Measurements from ENCODE around the gene MAML1.
"Not testable (repeated sequence)": the region's sequence is repeated elsewhere in the genome, so short reads cannot be mapped to it uniquely, and the experiment has no call there.

The MAML1 gene

DNA sequence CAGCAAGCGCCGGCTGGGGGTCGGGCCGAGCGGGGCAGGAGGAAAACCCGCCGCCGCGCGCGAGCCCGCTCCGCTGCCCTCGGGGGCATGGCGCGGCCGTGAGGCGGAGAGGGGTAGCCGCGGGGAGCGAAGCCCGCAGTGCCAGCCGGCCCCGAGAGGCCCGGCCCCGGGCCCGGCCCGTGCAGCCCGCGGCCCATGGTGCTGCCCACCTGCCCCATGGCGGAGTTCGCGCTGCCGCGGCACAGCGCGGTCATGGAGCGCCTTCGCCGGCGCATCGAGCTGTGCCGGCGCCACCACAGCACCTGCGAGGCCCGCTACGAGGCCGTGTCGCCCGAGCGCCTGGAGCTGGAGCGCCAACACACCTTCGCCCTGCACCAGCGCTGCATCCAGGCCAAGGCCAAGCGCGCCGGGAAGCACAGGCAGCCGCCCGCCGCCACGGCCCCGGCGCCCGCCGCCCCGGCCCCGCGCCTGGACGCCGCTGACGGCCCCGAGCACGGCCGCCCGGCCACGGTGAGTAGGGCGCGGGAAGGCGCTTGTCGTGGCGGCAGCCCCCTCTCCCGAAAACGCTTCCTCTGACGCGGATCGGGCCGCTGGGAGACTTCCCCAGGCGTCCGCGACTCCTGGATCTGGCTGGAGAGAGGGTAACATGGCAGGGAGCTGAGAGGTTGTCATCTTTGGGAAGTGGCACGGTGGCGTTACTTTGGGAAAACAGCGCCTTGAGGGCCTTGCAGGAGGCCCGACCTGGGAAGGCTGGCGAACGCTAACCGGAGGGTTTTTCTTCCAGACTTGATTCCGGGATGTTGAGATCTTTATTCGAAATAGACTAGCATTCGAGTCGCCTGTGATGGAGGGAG is 523 bp downstream of the MAML1 start:
- peak; percentile 32 for DNase-seq (ENCODE audit: low read depth)

- DNase-seq (ENCODE audit: low read depth), result peak; percentile 19
Measured at GRCh38 chr5:179733772-179734126, 1.1 kb downstream of the MAML1 start.

DNA sequence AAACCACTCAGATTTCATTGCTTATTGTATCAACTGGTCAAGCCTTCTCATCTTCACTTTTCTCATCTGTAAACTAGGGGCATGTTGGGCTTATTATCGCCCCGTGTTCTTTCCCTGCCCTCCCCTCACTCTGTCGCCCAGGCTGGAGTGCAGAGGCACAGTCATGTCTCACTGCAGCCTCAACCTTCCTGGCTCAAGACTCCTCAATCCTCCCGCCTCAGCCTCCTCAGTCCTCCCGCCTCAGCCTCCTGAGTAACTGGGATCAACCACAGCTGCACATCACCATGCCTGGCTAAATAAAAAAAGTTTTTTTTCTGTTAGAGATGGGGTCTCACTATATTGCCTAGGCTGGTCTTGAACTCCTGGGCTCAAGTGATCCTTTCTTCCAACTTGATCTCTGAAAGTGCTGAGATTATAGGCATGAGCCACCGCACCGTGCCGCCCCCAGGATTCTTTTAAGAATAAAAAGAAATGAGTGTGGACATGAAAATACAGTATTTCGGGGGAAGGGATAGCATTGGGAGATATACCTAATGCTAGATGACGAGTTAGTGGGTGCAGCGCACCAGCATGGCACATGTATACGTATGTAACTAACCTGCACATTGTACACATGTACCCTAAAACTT is 2.0 kb downstream of the MAML1 start:
- DNase-seq (ENCODE audit: low read depth), result no peak

DNA sequence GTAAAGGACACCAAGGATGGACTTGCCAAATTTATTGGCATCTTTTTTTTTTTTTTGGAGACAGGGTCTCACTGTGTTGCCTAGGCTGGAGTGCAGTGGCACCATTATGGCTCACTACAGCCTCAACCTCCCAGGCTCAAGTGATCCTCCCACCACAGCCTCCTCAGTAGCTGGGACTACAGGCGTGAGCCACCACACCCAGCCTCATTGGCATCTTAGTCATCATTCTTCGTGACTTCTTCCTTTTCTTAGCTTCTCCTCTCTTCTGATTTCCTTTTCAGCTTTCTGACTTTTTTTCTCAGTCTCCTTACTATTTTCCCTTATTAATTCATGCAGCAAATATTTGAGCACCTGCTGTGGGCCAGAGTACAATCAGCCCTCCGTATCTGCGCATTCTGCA is 6.1 kb downstream of the MAML1 start:
- DNase-seq (ENCODE audit: low read depth), result no peak

GRCh38 chr5:179744106-179744505 is 11.5 kb downstream of the MAML1 start:
- DNase-seq (ENCODE audit: low read depth), result not testable (repeated sequence)

DNA sequence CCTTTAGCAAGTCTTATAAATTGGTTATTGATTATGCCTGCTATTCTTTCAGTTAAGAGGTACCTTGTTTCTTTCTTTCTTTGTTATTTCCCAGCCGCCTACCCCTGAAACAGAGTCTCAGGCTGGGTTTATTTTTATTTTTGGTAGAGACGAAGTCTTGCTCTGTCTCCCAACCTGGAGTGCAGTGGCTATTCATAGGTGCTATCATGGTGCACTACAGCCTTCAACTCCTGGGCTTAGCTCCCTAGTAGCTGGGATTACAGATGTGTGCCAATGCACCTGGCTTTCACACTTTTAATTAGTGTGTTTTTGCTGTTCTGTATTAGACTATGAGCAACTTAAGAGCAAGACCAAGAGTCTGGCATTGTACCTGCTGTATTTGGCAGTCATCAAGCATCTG is 14.2 kb downstream of the MAML1 start:
- DNase-seq (ENCODE audit: low read depth), result no peak

DNA sequence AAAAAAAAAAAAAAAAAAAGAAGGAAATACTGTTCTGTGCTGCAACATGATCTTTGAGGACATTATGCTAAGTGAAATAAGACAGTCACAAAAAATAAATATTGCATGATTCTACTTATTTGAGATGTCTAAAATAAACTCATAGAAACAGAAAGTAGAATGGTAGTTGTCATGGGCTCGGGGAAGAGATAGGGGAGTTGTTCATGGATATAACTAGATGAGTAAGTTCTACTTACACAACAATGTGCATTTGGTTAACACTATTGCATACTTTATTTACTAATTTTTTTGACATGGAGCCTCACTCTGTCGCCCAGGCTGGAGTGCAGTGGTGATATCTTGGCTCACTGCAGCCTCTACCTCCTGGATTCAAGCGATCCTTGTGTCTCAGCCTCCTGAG is 15.2 kb downstream of the MAML1 start:
- no peak for DNase-seq (ENCODE audit: low read depth)

GRCh38 chr5:179749857-179750508 is 17.4 kb downstream of the MAML1 start:
- DNase-seq (ENCODE audit: low read depth), result no peak

- no peak for DNase-seq (ENCODE audit: low read depth)
Measured at GRCh38 chr5:179753971-179754370, 21.3 kb downstream of the MAML1 start.

DNA sequence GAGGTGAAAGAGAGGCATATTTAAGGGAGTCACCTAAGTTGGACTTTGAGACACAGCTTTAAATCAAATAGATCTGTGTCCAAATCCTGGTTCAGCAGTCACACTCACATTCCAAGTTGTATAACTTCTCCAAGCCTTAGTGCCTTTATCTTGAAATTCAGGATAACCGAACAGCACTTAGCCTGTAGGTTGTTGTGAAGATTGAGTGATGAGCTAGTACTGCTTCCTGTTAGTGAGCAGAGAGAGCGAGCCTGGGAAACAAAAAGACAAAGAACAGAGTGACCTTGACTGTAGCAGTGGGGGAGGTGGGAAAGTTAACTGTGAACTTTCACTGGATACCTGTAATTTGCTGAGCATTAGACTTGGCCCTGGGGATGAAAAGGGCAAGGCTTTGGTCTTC is 22.4 kb downstream of the MAML1 start:
- DNase-seq (ENCODE audit: low read depth), result no peak

DNA sequence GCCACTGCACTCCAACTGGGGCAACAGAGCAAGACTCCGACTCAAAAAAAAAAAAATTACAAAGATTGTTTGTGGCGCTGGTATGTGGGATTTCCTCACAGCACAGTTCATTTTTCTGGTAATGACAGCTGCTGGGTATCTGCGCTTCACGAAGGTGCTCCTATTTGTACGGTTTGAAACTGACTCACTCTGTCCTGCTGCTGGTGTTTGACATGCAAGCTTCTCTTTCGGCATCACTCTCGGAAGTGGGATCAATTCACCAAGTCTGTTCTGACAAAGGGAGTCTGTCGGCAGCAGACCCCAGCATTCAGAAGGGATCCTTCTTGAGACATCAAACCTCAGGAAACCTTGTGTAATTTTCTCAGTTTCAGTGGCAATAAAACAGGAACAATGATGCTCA is 26.3 kb downstream of the MAML1 start:
- DNase-seq (ENCODE audit: low read depth), result no peak

DNA sequence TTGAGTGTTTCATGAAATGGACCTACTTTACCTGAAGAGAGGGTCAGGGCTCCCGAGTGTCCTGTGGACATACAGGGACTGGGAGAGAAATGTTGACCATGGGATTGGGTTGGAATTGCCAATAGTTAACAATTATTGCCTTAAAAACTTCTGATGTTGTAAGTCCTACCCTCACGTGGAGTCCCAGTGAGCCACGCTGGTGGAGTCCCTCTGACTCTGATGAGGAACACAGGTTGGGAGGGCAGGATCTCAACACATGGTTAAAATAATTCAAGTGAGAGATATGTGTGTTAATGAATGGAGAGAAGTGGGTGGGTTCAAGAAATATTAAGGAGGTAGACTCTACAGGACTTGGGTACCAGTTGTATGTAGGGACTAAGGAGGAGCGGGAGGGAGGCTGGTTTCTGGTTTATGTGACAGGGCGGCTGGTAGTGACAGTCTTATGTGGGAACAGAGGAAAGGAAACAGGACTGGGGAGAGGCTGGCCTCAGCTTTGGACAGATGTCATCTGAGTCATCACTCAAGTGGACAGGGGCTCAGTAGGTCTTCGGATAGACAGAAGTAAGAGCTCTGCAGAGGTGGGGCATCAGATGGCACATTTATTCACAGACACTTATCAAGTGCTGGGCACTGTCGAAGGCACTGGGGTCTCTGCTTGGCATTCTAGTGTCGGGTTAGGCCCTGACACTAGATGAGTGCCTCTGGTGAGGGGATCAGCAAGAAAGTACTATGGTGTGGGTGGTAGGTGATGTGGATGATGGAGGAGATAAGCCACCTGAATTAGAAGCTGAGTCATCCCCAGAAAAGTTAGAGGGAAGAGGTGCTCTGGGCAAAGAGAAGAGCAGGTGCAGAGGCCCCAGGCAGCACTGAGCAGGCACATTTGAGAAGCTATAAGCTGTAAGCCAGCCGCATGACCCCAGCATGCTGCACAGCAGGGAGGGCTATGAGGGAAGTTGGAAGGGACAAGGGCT is 27.2 kb downstream of the MAML1 start:
- DNase-seq (ENCODE audit: low read depth), result no peak

DNA sequence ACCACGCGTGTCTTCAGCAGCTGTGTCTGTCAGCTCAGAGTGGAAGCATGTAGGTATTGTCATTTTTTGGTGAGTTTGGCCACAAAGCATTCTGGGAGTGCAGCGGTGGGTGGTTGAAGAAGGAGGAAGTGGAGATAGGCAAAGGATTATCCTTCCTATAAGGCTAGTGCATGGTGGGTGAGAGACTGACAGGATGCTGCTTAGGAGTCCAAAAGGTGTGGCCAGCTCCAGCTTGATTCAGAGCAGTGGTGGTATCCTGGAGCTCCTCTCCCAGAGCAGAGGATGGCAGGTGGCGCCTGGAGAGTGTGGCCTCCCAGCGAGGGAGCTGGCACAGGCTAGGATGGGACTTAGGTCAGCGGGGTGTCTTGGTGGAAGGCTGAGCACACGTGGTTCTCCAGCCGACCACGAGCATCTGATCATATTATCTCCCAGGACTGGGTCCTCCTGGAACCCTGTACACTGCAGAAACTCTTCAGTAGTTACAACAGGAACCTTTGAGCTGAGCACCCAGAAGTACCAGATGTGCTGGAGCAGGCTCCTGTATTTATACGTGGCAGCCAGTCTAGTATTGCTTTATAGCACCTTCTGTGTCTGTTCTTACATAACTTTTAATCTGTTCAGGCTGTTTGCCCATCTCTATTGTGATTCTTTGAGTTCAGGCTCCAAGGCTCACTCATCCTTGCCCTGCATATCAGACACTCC is 29.6 kb downstream of the MAML1 start:
- DNase-seq (ENCODE audit: low read depth), result no peak

GRCh38 chr5:179762781-179763176 is 30.2 kb downstream of the MAML1 start:
- DNase-seq (ENCODE audit: low read depth), result peak; percentile 72

DNA sequence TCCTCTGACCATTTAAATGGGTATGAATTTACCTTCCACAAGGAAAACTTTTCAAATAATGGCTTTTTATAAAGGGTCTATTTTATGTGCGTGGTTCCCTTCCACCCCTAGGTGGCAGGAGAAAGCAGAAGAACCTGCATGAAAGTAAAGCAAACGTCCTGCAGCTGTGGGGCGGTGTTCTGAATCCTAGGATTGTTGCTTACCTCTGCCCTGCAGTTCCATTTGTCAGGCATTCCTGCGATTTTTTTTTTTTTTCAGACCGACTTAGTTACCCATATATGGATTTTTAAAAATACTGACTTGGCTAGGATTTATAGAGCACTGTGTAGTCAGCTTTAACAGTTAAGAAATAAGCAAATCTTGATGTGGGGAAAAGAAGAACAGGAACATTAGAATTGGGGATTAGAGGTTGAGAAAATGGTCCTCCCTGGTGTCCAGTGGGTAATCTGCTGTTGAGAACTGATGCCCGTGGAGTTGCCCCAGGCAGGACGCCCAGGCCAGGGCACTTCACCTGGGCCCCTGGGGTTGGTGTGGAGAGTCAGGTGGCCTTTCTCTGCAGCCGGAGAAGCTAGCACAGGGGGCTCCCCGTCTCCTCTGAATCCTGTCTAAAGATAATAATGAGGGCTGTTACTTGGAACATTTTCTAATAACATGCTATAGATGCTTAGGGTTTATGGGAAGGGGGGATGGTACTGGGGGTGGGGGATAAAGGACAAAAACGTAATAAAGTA is 30.8 kb downstream of the MAML1 start:
- DNase-seq (ENCODE audit: low read depth), result peak; percentile 74

GRCh38 chr5:179764056-179764455 is 31.4 kb downstream of the MAML1 start:
- no peak for DNase-seq (ENCODE audit: low read depth)

- DNase-seq (ENCODE audit: low read depth), result peak; percentile 63
Measured at GRCh38 chr5:179765400-179765799, 32.8 kb downstream of the MAML1 start.

DNA sequence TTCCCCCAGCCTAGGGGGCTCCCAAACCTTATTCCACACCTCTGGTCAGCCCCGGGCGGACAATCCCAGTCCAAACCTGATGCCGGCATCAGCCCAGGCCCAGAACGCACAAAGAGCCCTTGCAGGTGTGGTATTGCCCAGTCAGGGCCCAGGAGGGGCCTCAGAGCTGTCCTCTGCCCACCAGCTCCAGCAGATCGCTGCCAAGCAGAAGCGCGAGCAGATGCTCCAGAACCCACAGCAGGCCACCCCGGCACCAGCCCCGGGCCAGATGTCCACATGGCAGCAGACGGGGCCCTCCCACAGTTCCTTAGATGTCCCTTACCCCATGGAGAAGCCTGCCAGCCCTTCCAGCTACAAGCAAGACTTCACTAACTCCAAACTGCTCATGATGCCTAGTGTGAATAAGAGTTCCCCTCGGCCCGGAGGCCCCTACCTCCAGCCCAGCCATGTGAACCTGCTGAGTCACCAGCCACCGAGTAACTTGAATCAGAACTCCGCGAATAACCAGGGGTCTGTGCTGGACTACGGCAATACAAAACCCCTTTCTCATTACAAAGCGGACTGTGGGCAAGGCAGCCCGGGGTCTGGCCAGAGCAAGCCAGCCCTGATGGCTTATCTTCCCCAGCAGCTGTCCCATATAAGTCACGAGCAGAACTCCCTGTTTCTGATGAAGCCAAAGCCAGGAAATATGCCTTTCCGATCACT is 33.6 kb downstream of the MAML1 start:
- DNase-seq (ENCODE audit: low read depth), result no peak

GRCh38 chr5:179766726-179767455 is 34.3 kb downstream of the MAML1 start:
- no peak for DNase-seq (ENCODE audit: low read depth)
